Activated CD4-positive, alpha-beta T cell treated with anti-CD3 and anti-CD28 coated beads, Interleukin-2, amount 10 ng/mL, durations not matched to agents 7 days and 5 days (primary cell): ENCODE results near the gene CCDC74A. TPM values are rescaled to one million over a fixed set of nuclear protein-coding genes. Genes with fewer than 3 reads are reported as not detected.
"Not testable (repeated sequence)": the region's sequence is repeated elsewhere in the genome, so short reads cannot be mapped to it uniquely, and the experiment has no call there.

Experiments
- CTCF ChIA-PET: fragments of 350-600 bp; sonication (Branson Sonifier 250); formaldehyde crosslinking; loops from one replicate; lab custom pipeline; 2021; ENCODE audit warnings: antibody characterized with exemption; lab: Charles Lee
- POLR2A ChIA-PET: fragments of 350-600 bp; sonication (Branson Sonifier 250); formaldehyde crosslinking; loops from one replicate; lab custom pipeline; 2021; ENCODE audit warnings: antibody characterized with exemption; lab: Charles Lee
- DNase-seq: peaks from one replicate; pipeline ENCODE4 v3.0.0-alpha.2; 2020
- H3K27ac Mint-ChIP-seq: one replicate; pipeline ENCODE4 v1.8.0; 2021; ENCODE audit warnings: mild to moderate bottlenecking, moderate library complexity, mixed read lengths
- H3K27me3 Mint-ChIP-seq: one replicate; pipeline ENCODE4 v1.8.0; 2021; ENCODE audit warnings: mixed read lengths
- H3K36me3 Mint-ChIP-seq: one replicate; pipeline ENCODE4 v1.8.0; 2021; ENCODE audit warnings: low read depth, mixed read lengths
- H3K4me1 Mint-ChIP-seq: one replicate; pipeline ENCODE4 v1.8.0; 2021; ENCODE audit warnings: mixed read lengths
- H3K4me3 Mint-ChIP-seq: one replicate; pipeline ENCODE4 v1.8.0; 2021; ENCODE audit warnings: mild to moderate bottlenecking, moderate library complexity, mixed read lengths
- H3K9me3 Mint-ChIP-seq: one replicate; pipeline ENCODE4 v1.8.0; 2021; ENCODE audit warnings: mixed read lengths
- microRNA-seq: library from miRNA; unstranded; fragments of <30 nt; microRNA quantifications from one replicate; pipeline ENCODE4 v1.2.0, GENCODE V29; 2021; ENCODE audit warnings: borderline microRNAs expressed, borderline replicate concordance
- total RNA-seq, 2 experiments: library from RNA; stranded (reverse); gene quantifications; one replicate each; pipeline ENCODE4 v1.2.3, GENCODE V29; 2021

The CCDC74A gene
- total RNA-seq, 2 experiments from 2014 or later, result 3.0 to 3.2 TPM

DNA sequence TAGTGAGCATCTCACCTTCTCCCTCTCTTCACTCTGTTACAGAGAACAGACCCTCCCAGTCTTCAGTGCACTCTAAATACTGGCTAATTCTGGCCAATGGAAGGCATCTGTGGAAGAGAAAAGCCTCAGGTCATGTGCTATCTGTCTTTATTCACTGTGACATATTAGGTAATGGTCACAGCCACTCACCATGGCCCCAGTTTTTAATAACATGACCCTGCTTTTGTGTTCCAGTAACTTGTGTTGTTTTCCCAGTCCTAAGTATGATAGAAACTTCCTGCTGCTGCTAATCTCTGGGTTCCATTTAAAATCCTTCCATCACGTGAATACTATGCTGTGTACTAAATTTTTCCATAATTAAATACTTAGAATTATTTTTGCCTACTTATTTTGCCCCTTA is 40.7 kb downstream of the CCDC74A start:
- POLR2A ChIA-PET, H3K4me1 Mint-ChIP-seq, H3K27ac Mint-ChIP-seq, H3K9me3 Mint-ChIP-seq, CTCF ChIA-PET, H3K36me3 Mint-ChIP-seq, H3K4me3 Mint-ChIP-seq, DNase-seq: not testable (repeated sequence)
- H3K27me3 Mint-ChIP-seq, result peaks cover 56% of the 10 kb centered on the region

DNA sequence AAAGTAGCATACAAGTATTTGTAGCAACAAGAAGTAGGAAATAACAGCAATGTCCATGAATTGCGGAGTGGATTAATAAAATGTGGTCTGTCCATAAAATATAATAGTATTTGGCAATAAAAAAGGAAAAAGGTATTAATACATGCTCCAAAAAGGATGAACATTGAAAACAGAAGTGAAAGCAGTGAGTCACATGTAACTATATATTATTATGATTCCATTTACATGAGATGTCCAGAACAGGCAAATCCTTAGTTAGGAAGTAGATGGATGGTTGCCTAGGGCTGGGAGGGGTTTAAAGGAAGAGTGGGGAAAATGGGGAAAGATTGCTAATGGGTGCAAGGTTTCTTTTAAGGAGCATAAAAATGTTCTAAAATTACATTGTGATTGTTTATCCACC is 44.5 kb downstream of the CCDC74A start:
- DNase-seq, result no peak
- Mint-ChIP-seq H3K27me3 (peaks cover 44% of the 10 kb centered on the region), H3K36me3 (no peaks in the 10 kb centered on the region), H3K4me3 (no peak overlapping the region), H3K9me3 (no peaks in the 10 kb centered on the region), H3K4me1 (no peaks in the 10 kb centered on the region), H3K27ac (no peak overlapping the region)
- ChIA-PET CTCF (no interaction called here), POLR2A (no interaction called here)

DNA sequence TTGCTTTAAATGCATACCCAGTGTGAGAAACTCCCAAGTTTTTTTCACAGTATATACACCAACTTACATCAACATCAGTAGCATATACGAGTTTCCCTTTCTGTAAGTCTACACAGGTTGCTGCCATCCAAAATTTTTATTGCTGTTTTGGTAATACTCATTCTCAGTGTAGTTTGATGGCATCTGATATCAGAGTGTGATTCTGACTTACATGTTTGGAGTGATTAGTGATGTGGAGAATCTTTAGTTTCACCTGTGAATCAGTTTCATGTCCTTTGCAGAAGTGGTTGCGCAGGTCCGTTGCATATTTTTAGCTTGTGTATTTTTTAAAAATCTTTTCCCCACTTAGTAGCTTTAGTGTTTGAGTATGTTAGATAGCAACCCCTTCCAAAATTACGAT is 50.1 kb downstream of the CCDC74A start:
- Mint-ChIP-seq H3K9me3 (no peaks in the 10 kb centered on the region), H3K36me3 (no peaks in the 10 kb centered on the region), H3K27me3 (peaks cover 39% of the 10 kb centered on the region), H3K27ac (no peak overlapping the region), H3K4me3 (no peak overlapping the region), H3K4me1 (no peaks in the 10 kb centered on the region)
- ChIA-PET POLR2A (no interaction called here), CTCF (no interaction called here)
- no peak for DNase-seq

DNA sequence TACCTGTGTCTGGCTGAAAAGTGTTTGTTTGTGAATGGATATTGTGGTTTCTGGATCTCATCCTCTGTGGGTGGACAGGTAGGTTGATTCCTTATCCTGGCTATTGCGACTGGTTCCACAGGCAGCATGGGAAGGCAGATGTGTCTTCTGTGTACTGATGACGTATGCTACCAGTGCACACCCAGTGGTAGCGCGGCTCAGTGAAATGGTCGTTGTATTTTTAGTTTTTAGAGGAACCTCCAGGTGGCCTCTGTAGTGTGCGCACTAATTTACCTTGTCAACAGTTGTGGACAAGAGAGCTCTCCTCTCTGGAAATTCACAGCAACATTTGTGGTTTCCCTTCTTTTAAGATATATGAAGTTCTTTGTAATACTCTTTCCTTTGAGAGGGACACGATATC is 52.5 kb downstream of the CCDC74A start:
- no peak for DNase-seq
- peaks cover 37% of the 10 kb centered on the region for H3K27me3 Mint-ChIP-seq
- ChIA-PET CTCF (no interaction called here), POLR2A (no interaction called here)
- H3K4me1 Mint-ChIP-seq, result no peaks in the 10 kb centered on the region
- no peak overlapping the region for H3K27ac Mint-ChIP-seq
- no peak overlapping the region for H3K4me3 Mint-ChIP-seq
- H3K36me3 Mint-ChIP-seq, result no peaks in the 10 kb centered on the region
- no peaks in the 10 kb centered on the region for H3K9me3 Mint-ChIP-seq

Small RNA genes within 50 kb of the gene (microRNA-seq; reads per million reads assigned to microRNA genes)
- not detected for gene MIR4784

Other genes starting within 250 kb of the CCDC74A start
- gene RAB6D, start 163.7 kb upstream of the CCDC74A start, total RNA-seq, result not detected
- not detected for gene TUBA3D, start 51.8 kb upstream of the CCDC74A start, total RNA-seq
- gene MZT2A, start 35.5 kb upstream of the CCDC74A start, total RNA-seq, result 100 to 1,000 TPM in 1 of 2 experiments, 10 to 100 TPM in 1; 96.9 to 116 TPM